Left renal cortex interstitium (tissue), 4 donors: ENCODE data around the gene C13orf42. TPM values are rescaled to one million over a fixed set of nuclear protein-coding genes. Genes with fewer than 3 reads are reported as not detected.

ENCODE experiments used
- DNase-seq, 4 donors: peaks; one replicate each; pipeline ENCODE4 v3.0.0-alpha.2; 2013; ENCODE audit warnings: low read depth in 4 of 4, low spot score in 2 of 4, missing footprints in 1 of 4
- polyA plus RNA-seq, 4 donors: library from polyadenylated mRNA; unstranded; fragments of 120-200 nt; gene quantifications; one replicate each; pipeline ENCODE4 v1.2.1, GENCODE V29; 2013; ENCODE audit not compliant: insufficient read length in 4 of 4

C13orf42 gene
- polyA plus RNA-seq, 4 donors, result 0.13 to 0.70 (median 0.47) TPM

GRCh38 chr13:51067210-51067701 lies 43.8 kb downstream of the C13orf42 start:
- no peak for DNase-seq

- no peak for DNase-seq
Observed at GRCh38 chr13:51066091-51066831, 44.8 kb downstream of the C13orf42 start.

GRCh38 chr13:51065372-51066090 lies 45.5 kb downstream of the C13orf42 start:
- DNase-seq, result no peak

- DNase-seq, result no peak
Observed at GRCh38 chr13:51064753-51065152, 46.3 kb downstream of the C13orf42 start.

GRCh38 chr13:51063909-51064308 lies 47.2 kb downstream of the C13orf42 start:
- no peak for DNase-seq

- no peak for DNase-seq
Observed at GRCh38 chr13:51058461-51059167, 52.5 kb downstream of the C13orf42 start.

- DNase-seq, result no peak
Observed at GRCh38 chr13:51057906-51058305, 53.2 kb downstream of the C13orf42 start.

- no peak for DNase-seq
Observed at GRCh38 chr13:51057001-51057400, 54.1 kb downstream of the C13orf42 start.

GRCh38 chr13:51052581-51052980 lies 58.5 kb downstream of the C13orf42 start:
- no peak for DNase-seq

GRCh38 chr13:51050021-51050830 lies 60.8 kb downstream of the C13orf42 start:
- DNase-seq, result no peak

- DNase-seq, result no peak
Observed at GRCh38 chr13:51048616-51049015, 62.5 kb downstream of the C13orf42 start.

GRCh38 chr13:51048166-51048461 lies 63.0 kb downstream of the C13orf42 start:
- no peak for DNase-seq

- DNase-seq, result no peak
Observed at GRCh38 chr13:51047434-51048165, 63.5 kb downstream of the C13orf42 start.

GRCh38 chr13:51045451-51045850 lies 65.6 kb downstream of the C13orf42 start:
- DNase-seq, result no peak

GRCh38 chr13:51044023-51044665 lies 66.9 kb downstream of the C13orf42 start:
- DNase-seq, result no peak

GRCh38 chr13:51043310-51043709 lies 67.8 kb downstream of the C13orf42 start:
- DNase-seq, result no peak

GRCh38 chr13:51041710-51042109 lies 69.4 kb downstream of the C13orf42 start:
- no peak for DNase-seq

- DNase-seq, result no peak
Observed at GRCh38 chr13:51041126-51041525, 69.9 kb downstream of the C13orf42 start.

- DNase-seq, result no peak
Observed at GRCh38 chr13:51040431-51040830, 70.6 kb downstream of the C13orf42 start.
